Upper lobe of right lung (tissue), 1 donor: ENCODE results near the gene RNF213. TPM values are rescaled to one million over a fixed set of nuclear protein-coding genes. Genes with fewer than 3 reads are reported as not detected.
"Not testable (repeated sequence)": the region's sequence is repeated elsewhere in the genome, so short reads cannot be mapped to it uniquely, and the experiment has no call there.

Source experiments
- ATAC-seq: fragments of 200-7000 bp; cut with Tn5 transposase; one replicate; pipeline ENCODE4 v1.9.1; 2020; ENCODE audit warnings: mild to moderate bottlenecking, moderate library complexity
- DNase-seq: peaks from one replicate; pipeline ENCODE4 v3.0.0-alpha.2; 2020
- H3K27ac ChIP-seq: fragments of 200-600 bp; one replicate; pipeline ENCODE4 v1.8.0; 2022
- H3K27me3 ChIP-seq: fragments of 200-600 bp; one replicate; pipeline ENCODE4 v1.8.0; 2022; ENCODE audit warnings: mild to moderate bottlenecking
- H3K36me3 ChIP-seq: fragments of 200-600 bp; one replicate; pipeline ENCODE4 v1.8.0; 2022
- H3K4me1 ChIP-seq: fragments of 200-600 bp; one replicate; pipeline ENCODE4 v1.8.0; 2022
- H3K4me3 ChIP-seq: fragments of 200-600 bp; one replicate; pipeline ENCODE4 v1.8.0; 2022; ENCODE audit warnings: mild to moderate bottlenecking
- H3K9me3 ChIP-seq: fragments of 200-600 bp; one replicate; pipeline ENCODE4 v1.8.0; 2022
- CTCF ChIP-seq: fragments of 200-600 bp; IDR thresholded peaks from one replicate; pipeline ENCODE4 v1.8.0; 2022; ENCODE audit warnings: antibody characterized with exemption
- intact Hi-C: fragments of 100-400 bp; cut with DNase I; formaldehyde crosslinking; loops from one replicate; pipeline ENCODE4 v1.11.0; 2022
- total RNA-seq: library from RNA; stranded (reverse); fragmentation: NEBNext Ultra II Directional; extraction: Animal tissue kit (Norgen Biotek cat#: 25700); gene quantifications from one replicate; pipeline ENCODE4 v1.2.1, GENCODE V29; 2021
- donor health status: DM: no; HTN: yes; CAD: no; lungs with severe emphysema.

RNF213 gene
- total RNA-seq, 1 donor from 2014 or later = 236 TPM

- H3K27me3 ChIP-seq = no peaks in the 10 kb centered on the region
- H3K36me3 ChIP-seq = peaks cover 6% of the 10 kb centered on the region
- H3K4me3 ChIP-seq = no peak overlapping the region
- H3K9me3 ChIP-seq = no peaks in the 10 kb centered on the region
- ATAC-seq (no peak), DNase-seq (no peak)
- no peak for TF ChIP-seq CTCF
- H3K27ac ChIP-seq = no peak overlapping the region
- intact Hi-C loops = no loop called here
- H3K4me1 ChIP-seq = peaks cover 18% of the 10 kb centered on the region
These were observed 4.7 kb upstream of the RNF213 start for GRCh38 chr17:80256034-80256350.

GRCh38 chr17:80257716-80258213 is 2.9 kb upstream of the RNF213 start:
- DNase-seq (no peak), ATAC-seq (no peak)
- peaks cover 29% of the 10 kb centered on the region for H3K4me1 ChIP-seq
- H3K9me3 ChIP-seq = no peaks in the 10 kb centered on the region
- intact Hi-C loops = no loop called here
- peak overlapping the region; percentile 85 for H3K27ac ChIP-seq
- peaks cover 3% of the 10 kb centered on the region for H3K36me3 ChIP-seq
- no peak for TF ChIP-seq CTCF
- no peak overlapping the region for H3K4me3 ChIP-seq
- no peaks in the 10 kb centered on the region for H3K27me3 ChIP-seq

GRCh38 chr17:80258296-80258695 is 2.4 kb upstream of the RNF213 start:
- peak overlapping the region; percentile 85 for H3K27ac ChIP-seq
- H3K9me3 ChIP-seq, H3K27me3 ChIP-seq, DNase-seq, H3K36me3 ChIP-seq, intact Hi-C loops, H3K4me3 ChIP-seq, ATAC-seq: not testable (repeated sequence)
- H3K4me1 ChIP-seq = peaks cover 34% of the 10 kb centered on the region

GRCh38 chr17:80259457-80260068 is 1.1 kb upstream of the RNF213 start:
- Histone ChIP-seq H3K4me1 (peaks cover 37% of the 10 kb centered on the region), H3K27me3 (no peaks in the 10 kb centered on the region), H3K27ac (peak overlapping the region; percentile 85), H3K36me3 (no peaks in the 10 kb centered on the region), H3K4me3 (peak overlapping the region; percentile 57), H3K9me3 (no peaks in the 10 kb centered on the region)
- no peak for ATAC-seq
- intact Hi-C loops = no loop called here
- no peak for TF ChIP-seq CTCF
- DNase-seq = peak; percentile 68

GRCh38 chr17:80260069-80260535 is 550 bp upstream of the RNF213 start:
- Histone ChIP-seq H3K4me1 (peaks cover 34% of the 10 kb centered on the region), H3K4me3 (peak overlapping the region; percentile 57), H3K36me3 (no peaks in the 10 kb centered on the region), H3K9me3 (no peaks in the 10 kb centered on the region), H3K27ac (peak overlapping the region; percentile 85), H3K27me3 (no peaks in the 10 kb centered on the region)
- ATAC-seq = peak; percentile 73
- DNase-seq = peak; percentile 90
- intact Hi-C loops = no loop called here
- TF ChIP-seq CTCF = no peak

GRCh38 chr17:80261159-80261894 is 675 bp downstream of the RNF213 start:
- H3K27ac ChIP-seq = peak overlapping the region; percentile 94
- peaks cover 36% of the 10 kb centered on the region for H3K4me1 ChIP-seq
- H3K27me3 ChIP-seq = no peaks in the 10 kb centered on the region
- peak; percentile 84 for DNase-seq
- no peaks in the 10 kb centered on the region for H3K9me3 ChIP-seq
- peak; percentile 34 for ATAC-seq
- no peak for TF ChIP-seq CTCF
- peaks cover 7% of the 10 kb centered on the region for H3K36me3 ChIP-seq
- peak overlapping the region; percentile 86 for H3K4me3 ChIP-seq
- intact Hi-C loops = no loop called here
